Hematopoietic multipotent progenitor cell (in vitro differentiated cells): ENCODE results near the gene TDRD9. TPM values are rescaled to one million over a fixed set of nuclear protein-coding genes. Genes with fewer than 3 reads are reported as not detected.

Experiments used
- DNase-seq, 3 donors: peaks; one replicate each; pipeline ENCODE4 v3.0.0-alpha.2; 2011 to 2015; ENCODE audit warnings: low read depth in 2 of 3, low spot score in 2 of 3
- total RNA-seq: library from RNA; depleted of rRNA; stranded (reverse); fragments of >200 nt; gene quantifications from one replicate; pipeline ENCODE4 v1.2.3, GENCODE V29; 2012

Gene TDRD9
- total RNA-seq, 1 donor = 1.6 TPM

GRCh38 chr14:103969961-103970360 lies 41.7 kb downstream of the TDRD9 start:
- DNase-seq = no peak

DNA sequence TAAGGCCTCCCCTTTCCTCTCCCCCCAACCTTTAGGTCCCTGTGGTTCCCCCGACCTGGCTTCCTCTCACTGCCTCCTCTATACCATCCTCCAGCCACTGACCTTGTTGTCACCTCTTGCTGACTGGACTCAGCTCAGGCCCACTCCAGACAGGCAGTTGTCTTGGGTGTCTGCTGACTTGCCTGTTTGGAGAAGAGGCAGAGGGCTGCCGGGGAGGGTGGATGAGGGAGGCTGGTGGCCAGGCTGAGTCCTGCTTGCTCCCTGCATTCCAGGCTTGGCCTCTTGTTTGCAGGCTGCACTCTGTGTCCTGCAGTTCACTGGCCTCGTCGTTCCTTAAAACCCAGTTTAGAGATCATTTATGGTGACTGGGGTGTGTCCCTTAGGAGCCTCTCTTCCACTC lies 45.1 kb downstream of the TDRD9 start:
- no peak for DNase-seq

DNA sequence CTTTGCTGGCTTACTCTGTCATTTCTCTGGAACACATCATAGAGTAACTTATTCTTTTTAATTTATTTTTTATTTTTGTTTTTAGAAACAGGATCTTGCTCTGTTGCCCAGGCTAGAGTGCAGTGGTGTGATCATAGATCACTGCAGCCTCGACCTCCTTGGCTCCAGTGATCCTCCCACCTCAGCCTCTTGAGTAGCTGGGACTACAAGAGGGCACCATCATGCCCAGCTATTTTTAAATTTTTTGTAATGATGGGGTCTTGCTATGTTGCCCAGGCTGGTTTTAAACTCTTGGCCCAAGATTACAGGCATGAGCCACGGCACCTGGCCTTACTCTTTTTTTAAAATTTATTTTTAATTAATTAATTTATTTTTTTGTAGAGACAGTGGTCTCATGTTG lies 46.3 kb downstream of the TDRD9 start:
- DNase-seq = no peak

GRCh38 chr14:103980623-103981238 lies 52.5 kb downstream of the TDRD9 start:
- peak in 2 of 3 donors; percentile 10 to 14 for DNase-seq

DNA sequence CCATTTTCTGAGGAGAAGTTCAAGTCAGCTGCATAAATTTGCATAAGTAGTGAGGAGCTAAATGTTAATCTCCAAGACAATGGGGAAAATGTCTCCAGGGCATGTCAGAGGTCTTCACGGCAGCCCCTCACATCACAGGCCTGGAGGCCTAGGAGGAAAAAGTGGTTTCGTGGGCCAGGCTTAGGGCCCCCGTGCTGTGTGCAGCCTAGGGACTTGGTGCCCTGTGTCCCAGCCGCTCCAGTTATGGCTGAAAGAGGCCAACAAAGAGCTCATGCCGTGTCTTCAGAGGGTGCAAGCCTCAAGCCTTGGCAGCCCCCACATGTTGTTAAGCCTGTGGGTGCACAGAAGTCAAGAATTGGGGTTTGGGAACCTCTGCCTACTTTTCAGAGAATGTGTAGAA lies 55.9 kb downstream of the TDRD9 start:
- DNase-seq = no peak

- DNase-seq = no peak
Observed at GRCh38 chr14:103989034-103989433, 60.8 kb downstream of the TDRD9 start.

DNA sequence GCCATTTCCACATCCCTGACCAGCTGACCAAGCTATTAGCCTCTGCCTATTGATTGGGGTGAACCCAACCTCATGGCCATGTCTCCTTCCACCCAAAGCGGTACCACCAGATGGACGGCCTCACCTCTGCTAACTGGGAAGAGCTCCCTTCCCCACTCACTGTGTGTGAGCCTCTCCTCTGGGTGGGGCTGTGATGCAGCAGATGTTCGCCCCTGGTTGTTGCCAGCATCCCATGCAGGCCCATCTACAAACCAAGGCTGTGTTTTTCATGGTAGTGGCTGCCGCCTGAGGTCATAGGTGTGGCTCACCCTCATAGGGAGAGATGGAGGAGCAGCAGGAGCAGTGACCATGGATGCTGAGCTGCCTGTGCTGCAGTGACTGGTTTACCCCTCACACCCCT lies 61.7 kb downstream of the TDRD9 start:
- DNase-seq = no peak

DNA sequence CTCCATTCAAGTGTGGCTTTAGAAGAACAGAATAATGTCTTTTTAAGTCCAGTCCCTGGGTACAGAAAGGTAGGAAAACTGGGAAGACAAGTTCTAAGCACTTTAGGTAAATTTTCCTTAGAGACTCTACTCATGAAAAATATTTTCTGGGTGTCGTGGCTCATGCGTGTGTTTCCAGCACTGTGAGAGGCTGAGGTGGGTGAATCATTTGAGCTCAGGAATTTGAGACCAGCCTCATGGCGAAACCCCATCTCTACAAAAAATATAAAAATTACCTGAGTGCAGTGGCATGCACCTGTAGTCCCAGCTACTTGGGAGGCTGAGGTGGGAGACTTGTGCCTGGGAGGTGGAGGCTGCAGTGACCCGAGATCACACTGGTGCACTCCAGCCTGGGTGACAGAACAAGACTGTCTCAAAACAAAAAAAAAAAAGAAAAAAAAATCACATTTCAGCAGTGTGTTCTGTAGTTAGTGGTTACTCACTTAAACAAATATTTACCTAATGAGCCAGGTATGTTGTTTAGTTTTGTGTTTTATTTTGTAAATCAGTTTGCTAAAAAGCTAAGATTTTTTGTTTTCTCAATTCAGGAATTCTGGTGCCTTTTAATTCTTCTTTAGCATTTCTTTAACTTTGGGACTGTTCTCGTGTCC lies 66.4 kb downstream of the TDRD9 start:
- DNase-seq = no peak

DNA sequence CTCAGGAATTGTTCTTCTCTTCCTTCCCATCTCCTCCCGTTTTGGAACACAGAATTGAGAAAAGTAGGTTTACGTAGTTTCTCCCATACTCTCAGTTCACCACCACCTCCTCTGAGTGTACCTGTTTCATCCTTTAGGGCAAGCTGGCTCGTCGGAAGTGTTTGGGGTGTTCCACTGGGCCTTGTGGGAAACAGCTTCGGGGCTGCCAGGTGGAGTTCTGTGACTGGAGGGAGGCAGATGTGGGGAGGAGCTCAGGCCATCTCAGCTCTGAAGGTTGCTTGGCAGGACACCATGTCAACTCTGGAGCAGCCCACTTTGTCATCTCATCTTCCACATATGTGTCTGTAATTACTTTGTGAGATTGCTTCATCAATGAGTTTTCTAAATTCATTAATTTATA lies 67.6 kb downstream of the TDRD9 start:
- DNase-seq = no peak

DNA sequence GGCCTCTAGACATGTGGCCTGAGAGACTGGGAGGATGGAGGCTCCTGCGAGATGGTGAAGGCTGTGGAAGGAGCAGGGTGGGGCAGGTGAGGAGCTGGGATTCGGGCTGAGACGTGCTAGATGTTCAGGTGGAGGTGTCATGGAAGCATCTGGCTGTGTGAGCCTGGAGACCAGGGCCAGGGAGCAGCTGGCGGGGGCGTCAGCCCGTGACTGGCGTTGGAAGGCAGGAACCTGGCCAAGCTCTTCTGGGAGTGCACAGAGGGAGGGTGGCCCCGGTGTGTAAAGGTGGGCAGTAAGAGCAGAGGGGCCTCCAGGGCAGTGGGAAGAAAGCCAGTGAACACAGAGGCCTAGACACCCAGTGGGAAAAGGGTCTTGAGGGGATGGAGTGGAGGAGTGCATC lies 69.1 kb downstream of the TDRD9 start:
- DNase-seq = no peak

- DNase-seq = no peak
Observed at GRCh38 chr14:103998027-103998426, 69.8 kb downstream of the TDRD9 start.

- no peak for DNase-seq
Observed at GRCh38 chr14:103999795-104000440, 71.7 kb downstream of the TDRD9 start.

- peak in 2 of 3 donors; percentile 13 to 36 for DNase-seq
Observed at GRCh38 chr14:104001003-104001402, 72.7 kb downstream of the TDRD9 start.

- no peak for DNase-seq
Observed at GRCh38 chr14:104003616-104004015, 75.4 kb downstream of the TDRD9 start.

- no peak for DNase-seq
Observed at GRCh38 chr14:104004849-104005248, 76.6 kb downstream of the TDRD9 start.

DNA sequence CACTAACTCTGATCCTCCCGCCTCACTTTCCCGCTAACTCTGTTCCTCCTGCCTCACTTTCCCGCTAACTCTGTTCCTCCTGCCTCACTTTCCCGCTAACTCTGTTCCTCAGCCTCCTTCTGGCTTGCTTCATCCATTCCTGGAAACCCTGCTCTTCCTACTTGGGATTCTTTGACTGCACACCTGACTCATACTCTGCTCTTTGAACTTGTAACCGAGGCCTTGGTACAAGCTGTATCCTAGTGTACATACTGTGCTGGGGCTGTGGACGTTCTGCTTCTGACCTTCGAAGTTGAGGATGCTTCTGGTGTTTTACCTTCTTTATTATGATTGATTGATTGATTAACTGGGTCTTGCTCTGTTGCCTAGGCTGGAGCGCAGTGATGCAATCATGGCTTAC lies 77.2 kb downstream of the TDRD9 start:
- no peak for DNase-seq

- no peak for DNase-seq
Observed at GRCh38 chr14:104007121-104007520, 78.9 kb downstream of the TDRD9 start.

GRCh38 chr14:104009297-104009696 lies 81.0 kb downstream of the TDRD9 start:
- no peak for DNase-seq

DNA sequence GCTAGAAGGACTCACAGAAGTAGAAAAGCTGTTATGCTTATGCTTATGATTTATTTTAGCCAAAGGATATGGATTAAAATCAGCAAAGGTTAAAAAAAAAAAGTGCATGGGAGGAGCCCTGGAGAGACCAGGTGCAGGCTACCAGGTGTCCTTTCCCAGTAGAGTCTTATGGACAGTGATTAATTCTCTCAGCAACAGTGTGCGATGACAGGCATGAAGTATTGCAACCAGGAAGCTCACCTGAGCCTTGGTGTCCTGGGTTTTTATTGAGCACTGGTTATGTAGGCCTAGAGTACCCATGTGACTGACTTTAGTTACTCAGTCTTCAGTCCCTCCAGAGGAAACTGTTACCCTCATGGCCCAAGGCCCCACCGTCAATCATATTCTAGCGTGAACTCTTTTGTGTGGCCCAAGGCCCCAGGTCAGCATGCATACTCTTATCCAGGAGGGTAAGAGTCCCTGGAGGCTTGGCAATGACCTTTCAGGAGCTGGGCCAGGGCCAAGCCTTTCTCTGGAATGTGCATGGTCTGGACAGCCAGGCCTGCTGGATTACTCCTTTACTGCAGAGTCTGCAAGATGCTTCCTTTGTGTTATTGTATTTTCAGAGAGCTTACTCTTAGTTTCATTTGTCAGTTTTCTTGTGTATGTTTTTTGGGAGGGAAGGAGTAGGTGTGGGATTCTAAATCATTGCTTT lies 83.7 kb downstream of the TDRD9 start:
- no peak for DNase-seq

- DNase-seq = no peak
Observed at GRCh38 chr14:104014764-104015163, 86.5 kb downstream of the TDRD9 start.

DNA sequence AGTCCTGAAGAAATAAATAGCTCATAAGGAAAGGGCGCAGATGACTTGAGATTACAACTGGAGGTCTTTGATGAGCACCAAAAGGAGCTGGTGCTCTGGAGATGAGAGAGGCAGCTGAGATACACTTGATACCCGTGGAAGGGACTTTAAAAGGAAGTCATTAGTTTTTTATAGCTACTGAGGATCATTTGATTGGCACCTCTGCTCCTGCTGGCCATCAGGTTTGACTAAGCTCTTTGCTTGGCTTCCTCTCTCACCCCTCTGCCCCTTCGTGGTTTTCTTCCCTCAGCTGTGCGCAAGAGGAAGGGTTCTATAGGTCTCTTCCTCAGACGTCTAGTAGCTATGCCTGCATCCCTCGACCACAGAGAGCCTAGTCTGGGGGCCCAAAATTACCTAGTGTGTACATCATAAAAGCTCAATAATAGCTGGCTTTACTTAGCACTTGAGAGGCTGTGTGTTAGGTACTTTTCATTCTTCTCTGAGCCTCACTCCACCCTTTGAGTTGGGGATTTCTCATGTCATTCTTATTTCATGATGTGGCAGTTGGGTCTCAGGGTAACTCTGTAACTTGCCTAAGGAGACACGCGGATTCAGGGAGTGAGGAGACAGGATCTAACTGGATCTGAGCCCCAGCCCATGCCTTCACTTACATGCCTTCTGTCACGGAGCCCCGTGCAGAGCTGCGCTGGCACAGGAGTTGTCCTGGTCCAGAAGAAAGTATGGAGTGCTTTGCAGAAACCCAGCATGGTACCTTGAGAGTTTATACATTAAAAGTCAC lies 88.8 kb downstream of the TDRD9 start:
- DNase-seq = peak in 1 of 3 donors; percentile 15
